NCI-H69 (cell line): Measurements from ENCODE around the gene MTNR1A.
"Not testable (repeated sequence)": the region's sequence is repeated elsewhere in the genome, so short reads cannot be mapped to it uniquely, and the experiment has no call there.

Source experiments
- DNase-seq: peaks from one replicate; lab custom pipeline; 2025; lab: John Stamatoyannopoulos, UW

MTNR1A gene

DNA sequence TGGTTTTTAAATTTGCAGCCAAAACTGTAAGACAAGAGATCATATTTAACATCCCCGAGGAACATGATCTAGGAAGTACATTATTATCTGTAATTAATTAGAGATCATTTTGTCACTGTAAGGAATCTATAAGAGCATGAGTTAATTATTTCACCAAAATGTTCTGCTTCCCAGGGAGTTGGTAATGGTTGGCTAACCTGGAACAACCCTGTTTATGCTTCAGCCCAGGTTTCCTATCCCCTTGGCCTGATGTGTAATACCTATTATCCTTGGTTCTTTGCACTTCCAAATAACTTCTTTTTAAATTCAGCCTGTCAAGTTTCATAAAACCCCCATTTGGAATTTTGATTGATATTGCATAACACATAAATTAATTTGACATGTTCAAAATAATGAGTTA lies 6.4 kb upstream of the MTNR1A start:
- no peak for DNase-seq

GRCh38 chr4:186560647-186561046 lies 5.3 kb upstream of the MTNR1A start:
- no peak for DNase-seq

- DNase-seq, result peak; percentile 73
Measured at GRCh38 chr4:186557486-186557885, 2.1 kb upstream of the MTNR1A start.

GRCh38 chr4:186557061-186557460 lies 1.7 kb upstream of the MTNR1A start:
- peak; percentile 54 for DNase-seq

GRCh38 chr4:186554539-186554913 lies 841 bp downstream of the MTNR1A start:
- peak; percentile 54 for DNase-seq

DNA sequence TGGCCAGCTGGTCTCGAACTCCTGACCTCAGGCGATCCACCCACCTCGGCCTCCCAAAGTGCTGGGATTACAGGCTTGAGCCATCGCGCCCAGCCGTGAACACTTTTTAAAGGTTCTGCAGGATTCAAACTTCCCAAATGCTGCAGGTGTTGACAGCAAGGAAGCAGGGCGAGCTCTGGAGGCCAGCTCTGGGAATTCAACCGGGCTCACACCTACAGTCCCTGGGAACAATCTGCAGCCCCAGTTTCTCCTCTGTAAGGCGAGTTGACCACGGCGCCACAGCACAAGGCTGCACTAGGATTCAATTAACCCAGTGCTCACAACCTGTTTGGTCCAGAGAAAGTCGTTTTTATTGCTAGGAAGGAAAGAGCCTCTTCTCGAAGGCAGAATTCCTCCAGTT lies 1.6 kb downstream of the MTNR1A start:
- no peak for DNase-seq

GRCh38 chr4:186551849-186552248 lies 3.5 kb downstream of the MTNR1A start:
- DNase-seq, result no peak

DNA sequence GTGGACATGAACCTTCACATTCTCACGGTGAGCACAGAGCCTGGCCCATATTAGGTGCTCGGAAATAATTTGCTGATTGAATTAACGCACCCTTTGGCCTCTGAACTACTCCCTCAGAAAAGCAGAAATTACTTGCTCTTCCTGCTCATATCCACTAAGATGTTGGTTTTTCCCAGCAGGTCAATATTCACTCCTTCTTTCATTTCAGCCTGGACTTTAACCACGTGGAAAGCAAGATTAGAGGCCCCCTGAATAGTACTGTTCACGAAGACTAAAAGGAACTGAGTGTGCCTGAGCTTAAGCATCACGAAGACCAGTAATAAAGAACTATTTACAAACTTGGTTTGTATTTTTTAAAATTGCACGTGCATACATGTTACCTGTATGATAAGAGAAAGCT lies 9.9 kb downstream of the MTNR1A start:
- DNase-seq, result no peak

- no peak for DNase-seq
Measured at GRCh38 chr4:186543206-186543605, 12.2 kb downstream of the MTNR1A start.

GRCh38 chr4:186541801-186542200 lies 13.6 kb downstream of the MTNR1A start:
- no peak for DNase-seq

DNA sequence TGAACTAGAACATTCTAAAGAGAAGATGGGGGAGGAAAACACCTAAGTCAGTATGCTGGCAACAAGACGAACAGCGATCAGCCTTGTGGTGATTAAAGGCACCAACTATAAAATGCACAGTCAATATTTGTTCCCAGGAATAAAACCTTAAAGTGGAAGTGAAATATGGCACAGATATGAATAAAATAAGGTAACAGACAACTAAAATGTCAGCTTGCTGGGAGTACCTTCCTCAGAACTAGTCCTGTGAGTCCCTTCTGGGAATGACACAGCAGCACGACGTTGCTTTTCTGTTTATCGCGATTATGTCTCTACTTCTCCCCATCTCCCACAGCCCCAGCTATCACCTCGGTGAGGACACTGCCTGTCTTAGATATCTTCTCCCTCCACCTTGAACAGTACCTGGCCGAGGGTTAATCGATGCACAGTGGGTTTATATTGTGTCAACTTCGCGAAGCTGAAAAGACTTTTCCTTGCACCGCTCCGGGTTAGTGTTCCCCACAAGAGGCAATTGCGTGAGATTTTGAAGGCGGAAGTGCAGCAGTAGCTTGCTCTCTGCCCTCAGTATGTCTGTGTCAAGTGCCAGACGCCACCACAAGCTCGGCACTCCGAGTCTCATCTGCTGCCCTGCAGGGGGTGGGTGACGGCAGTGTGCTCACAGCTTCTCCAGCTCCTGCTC lies 17.4 kb downstream of the MTNR1A start:
- DNase-seq, result no peak

- peak; percentile 26 for DNase-seq
Measured at GRCh38 chr4:186536285-186536684, 19.1 kb downstream of the MTNR1A start.

- no peak for DNase-seq
Measured at GRCh38 chr4:186534056-186534455, 21.3 kb downstream of the MTNR1A start.

GRCh38 chr4:186523927-186524326 lies 31.4 kb downstream of the MTNR1A start:
- not testable (repeated sequence) for DNase-seq

- DNase-seq, result no peak
Measured at GRCh38 chr4:186516287-186516686, 39.1 kb downstream of the MTNR1A start.

DNA sequence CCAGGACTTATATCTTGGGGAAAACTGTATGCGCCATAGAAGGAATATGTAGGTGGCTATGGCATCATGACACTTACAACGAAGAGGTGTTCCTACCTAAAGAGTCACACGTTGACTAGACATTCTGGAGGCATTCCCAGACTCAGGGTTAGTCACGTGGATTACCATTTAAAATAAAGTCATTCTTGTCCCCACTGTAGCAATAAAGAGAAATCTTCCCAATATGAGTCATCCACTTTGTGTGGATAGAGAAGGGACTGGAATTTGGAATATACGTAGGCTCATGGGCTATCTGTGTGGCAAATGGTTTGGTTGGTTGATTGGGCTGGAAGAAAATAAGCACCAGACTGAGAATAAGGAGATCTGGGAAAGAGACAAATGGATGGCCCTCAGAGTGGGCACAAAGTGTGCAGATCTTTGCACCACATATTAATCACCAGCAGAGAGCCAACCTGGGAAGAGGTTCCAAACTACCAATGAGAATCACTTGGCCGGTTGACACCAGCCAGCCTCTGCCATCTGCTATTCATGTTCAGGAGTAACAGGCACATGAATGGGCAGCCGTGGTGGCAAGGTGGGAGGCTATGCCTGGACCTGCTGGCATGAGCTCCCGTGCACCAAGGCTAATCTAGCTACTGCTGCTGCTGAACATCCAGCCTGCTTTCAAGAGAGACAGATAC lies 41.0 kb downstream of the MTNR1A start:
- DNase-seq, result no peak

- not testable (repeated sequence) for DNase-seq
Measured at GRCh38 chr4:186504771-186505170, 50.6 kb downstream of the MTNR1A start.

- no peak for DNase-seq
Measured at GRCh38 chr4:186502231-186502630, 53.1 kb downstream of the MTNR1A start.

DNA sequence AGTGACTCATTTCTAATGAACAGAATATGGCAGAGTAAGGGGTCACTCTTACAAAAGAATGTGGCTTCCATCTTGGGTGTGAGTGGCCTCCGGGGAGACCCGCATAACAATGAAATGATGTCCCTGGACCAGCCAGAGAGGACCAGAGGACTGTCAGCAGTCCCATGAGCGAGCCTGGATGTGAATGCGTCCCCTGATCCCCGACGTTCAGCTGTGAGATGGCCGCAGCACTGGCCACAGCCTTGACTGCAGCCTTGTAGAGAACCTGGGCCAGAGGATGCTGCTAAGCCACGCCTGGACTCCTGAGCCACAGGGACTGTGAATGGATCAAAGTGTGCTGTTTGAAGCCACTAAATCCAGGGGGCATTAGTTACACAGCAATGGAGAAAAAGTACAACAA lies 53.8 kb downstream of the MTNR1A start:
- DNase-seq, result no peak

DNA sequence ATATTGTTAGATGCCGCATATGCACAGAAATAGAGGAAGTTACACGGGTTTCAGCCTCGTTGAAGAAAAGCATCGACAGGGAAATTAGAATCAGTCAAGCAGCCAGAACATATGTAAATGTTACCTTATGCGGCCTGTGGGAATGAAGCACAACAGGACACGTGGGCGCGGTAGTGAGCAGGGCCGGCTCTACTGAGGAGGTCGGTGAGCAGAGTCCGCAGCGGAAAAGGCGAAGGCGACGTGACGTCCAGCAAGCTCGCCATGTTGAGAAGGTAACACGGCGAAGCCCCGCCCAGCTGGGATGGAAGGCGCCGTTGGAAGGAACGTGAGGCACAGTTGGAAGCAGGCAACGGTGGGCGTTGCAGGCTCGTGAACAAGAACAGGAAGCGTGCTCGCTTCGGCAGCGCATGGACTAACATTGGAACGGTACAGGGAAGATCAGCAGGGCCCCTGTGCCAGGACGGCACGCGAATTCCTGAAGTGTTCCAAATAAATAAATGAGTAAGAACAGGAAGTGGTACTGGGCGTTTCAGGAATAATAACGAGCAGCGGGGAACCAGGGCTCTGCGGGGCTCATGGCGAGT lies 54.6 kb downstream of the MTNR1A start:
- DNase-seq, result peak; percentile 78

DNA sequence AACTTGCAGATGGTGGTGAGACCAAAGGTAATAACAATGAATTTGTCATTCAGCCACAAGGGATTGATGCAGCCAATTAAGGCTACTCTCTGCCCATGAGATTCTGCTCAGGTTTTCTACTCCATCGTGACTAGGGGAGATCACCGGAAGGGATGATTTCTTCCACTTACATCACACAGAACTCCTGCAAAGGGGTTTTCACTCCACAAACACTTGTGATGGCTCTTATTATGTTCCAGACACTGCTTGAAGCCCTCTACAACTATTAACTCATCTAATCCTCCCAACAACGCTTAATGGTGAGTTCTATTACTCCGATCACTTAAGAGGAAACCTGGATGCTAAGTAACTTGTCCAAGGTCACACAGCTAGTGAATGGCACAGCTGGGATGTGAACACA lies 55.9 kb downstream of the MTNR1A start:
- DNase-seq, result no peak

GRCh38 chr4:186497043-186497442 lies 58.3 kb downstream of the MTNR1A start:
- no peak for DNase-seq

DNA sequence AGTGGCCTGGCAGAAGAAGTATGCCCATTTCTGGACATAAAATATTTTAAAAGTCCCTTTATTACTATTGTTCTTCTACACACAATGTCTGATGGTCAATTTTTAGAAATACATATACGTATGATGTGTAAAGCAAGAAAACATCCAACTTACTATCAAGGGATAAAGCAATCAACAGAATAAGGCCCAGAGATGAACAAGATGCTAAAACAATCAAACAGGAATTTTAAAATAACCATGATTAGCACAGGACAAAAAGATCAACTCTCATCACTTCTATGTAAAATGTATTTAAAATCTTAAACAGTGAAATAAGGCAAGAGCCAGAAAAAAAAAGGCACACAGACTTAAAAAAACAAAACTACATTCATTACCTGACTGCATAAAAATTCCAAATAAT lies 60.9 kb downstream of the MTNR1A start:
- no peak for DNase-seq

GRCh38 chr4:186487726-186488125 lies 67.6 kb downstream of the MTNR1A start:
- no peak for DNase-seq
